NCI-H82 (cell line): ENCODE data around the gene DNAJB2.
"Not testable (repeated sequence)": the region's sequence is repeated elsewhere in the genome, so short reads cannot be mapped to it uniquely, and the experiment has no call there.

Experiments
- DNase-seq: peaks from one replicate; lab custom pipeline; 2025; lab: John Stamatoyannopoulos, UW

Gene DNAJB2

DNA sequence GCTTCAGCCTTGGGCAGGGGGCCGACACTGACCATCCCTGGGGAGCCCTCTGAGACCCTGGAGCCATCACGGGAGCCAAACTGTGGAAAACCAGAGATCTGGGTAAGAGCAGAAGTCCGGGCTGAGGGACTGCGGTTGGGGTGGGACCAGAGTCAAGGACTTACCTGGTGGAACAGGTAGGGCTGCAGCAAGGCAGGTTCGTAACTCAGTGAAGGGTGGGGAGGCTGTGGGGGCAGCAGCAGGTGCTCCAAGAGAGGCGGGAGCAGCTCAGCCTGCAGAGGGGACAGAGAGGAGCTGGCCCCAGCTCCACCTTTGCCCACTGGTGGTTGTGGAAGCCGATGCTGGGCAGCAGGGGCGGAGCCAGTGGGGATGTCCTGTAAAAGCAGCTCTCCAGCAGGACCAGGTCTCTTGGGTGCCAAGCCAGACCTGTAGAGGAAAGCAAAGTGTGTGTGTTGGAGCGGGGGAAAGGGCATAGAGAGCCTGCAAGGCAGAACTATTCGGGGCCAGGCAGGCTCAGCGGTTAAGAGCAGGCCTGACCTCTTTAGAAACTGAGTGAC lies 23.3 kb downstream of the DNAJB2 start:
- DNase-seq, result no peak

DNA sequence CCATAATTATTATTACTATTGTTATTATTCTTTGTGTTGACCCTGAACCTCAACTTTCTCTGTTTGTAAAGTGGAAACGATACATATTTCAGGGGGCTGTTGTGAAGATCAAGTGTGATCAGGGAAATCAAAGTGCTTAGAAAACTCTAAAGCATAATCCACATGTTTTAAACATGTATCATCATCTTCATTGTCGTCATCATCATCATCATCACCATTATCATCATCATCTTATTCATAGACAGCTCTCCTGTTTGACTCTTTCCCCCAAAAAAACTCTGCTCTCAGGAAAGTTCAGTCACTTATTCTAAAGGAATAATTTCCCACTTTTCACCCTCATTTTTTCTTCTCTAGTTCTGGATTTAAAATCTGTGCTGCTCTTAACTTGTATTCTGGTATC lies 25.1 kb downstream of the DNAJB2 start:
- no peak for DNase-seq

DNA sequence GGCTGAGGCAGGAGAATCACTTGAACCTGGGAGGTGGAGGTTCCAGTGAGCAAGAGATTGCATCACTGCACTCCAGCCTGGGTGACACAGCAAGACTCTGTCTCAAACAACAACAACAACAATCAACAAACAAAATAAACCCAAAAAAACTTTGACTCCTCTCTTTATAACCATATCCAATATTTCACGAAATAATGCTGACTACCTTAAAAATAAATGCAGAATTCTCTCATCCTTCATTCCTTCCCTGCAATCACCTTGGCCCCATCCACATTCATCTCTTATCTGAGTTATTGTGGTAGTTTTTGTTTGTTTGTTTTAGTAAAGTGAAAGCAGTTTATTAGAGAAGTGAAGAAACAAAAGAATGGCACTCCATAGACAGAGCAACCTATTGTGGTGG lies 26.9 kb downstream of the DNAJB2 start:
- DNase-seq, result no peak

DNA sequence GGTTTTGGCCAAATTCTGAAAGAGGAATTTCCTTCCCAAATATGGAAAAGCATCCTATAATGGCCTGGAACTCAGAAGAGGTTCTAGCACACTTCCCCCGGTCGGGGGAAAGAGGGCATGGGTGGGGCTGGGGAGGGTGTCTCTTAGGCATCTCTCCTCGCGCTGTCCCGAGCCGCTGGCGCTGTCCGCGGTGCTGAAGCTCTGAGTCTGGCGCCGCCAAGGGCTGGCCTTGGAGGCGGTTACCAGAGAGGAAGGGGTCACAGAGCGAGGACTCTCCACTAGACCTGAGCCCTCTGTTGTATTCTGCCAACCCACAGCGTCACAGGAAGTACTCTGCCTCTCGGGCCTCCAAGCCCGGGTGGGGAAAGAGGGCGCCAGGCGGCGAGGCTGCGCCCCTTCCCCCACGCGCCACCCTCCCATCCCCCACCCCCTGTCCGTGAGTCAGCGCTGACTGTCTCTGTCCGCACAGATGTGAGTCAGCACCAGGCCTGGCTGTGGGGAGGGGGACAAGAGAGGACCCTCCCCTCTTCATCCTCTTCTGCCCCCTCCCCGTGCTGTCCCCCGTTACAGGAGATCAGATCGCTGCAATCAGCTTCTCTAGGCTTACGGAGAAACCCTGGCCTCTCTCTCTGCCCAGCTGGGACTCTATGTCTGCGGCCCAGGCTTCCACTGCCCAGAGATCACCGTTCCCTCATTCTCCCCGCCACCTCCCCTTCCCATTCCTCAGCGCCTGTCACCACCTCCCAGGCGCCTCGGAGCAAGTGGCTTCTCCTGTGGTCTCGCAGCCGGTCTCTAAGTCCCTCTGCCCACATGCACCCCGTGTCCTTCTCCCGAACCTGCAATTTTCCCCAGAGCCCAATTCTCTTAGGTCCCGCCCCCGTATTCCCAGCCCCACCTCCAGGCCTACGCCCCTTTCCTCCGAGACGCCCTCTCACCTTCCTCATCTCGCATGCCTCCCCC lies 29.3 kb downstream of the DNAJB2 start:
- peak; percentile 86 for DNase-seq

DNA sequence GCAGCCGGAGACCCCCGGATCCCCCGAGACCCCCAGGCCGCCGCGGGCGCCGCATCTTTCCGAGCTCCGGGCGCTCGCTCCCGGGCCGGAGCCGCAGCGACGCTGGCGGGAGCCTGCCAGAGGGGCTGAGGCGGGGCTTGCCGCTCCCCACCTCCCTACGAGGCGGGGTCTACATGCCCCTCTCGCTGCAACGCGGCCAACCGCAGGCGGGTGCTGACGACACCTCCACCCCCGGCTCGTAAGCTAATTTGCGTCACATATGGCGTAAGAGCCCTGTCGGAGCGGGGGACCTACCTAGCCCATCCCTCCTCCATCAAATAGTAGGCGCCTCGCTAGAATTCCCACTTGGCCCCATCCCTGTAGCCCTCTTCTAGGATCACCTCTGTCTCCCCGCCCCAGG lies 30.1 kb downstream of the DNAJB2 start, which contains the start of gene PTPRN:
PTPRN (minus strand) TSS at position 124 of the 400 bp plus-strand sequence; CDS start at position 55, 69 bp downstream.
- DNase-seq, result peak; percentile 97

DNA sequence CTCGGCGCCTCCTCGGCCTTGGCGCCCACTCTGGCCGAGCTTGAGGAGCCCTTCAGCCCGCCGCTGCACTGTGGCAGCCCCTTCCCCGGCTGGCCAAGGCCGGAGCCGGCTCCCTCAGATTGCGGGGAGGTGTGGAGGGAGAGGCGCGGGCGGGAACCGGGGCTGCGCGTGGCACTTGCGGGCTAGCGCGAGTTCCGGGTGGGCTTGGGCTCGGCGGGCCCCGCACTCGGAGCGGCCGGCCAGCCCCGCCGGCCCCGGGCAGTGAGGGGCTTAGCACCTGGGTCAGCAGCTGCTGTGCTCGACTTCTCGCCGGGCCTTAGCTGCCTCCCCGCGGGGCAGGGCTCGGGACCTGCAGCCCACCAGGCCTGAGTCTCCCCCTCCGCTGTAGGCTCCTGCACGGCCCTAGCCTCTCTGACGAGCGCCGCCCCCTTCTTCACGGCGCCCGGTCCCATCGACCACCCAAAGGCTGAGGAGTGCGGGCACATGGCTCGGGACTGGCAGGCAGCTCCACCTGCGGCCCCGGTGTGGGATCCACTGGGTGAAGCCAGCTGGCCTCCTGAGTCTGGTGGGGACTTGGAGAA lies 33.6 kb downstream of the DNAJB2 start:
- DNase-seq, result not testable (repeated sequence)

DNA sequence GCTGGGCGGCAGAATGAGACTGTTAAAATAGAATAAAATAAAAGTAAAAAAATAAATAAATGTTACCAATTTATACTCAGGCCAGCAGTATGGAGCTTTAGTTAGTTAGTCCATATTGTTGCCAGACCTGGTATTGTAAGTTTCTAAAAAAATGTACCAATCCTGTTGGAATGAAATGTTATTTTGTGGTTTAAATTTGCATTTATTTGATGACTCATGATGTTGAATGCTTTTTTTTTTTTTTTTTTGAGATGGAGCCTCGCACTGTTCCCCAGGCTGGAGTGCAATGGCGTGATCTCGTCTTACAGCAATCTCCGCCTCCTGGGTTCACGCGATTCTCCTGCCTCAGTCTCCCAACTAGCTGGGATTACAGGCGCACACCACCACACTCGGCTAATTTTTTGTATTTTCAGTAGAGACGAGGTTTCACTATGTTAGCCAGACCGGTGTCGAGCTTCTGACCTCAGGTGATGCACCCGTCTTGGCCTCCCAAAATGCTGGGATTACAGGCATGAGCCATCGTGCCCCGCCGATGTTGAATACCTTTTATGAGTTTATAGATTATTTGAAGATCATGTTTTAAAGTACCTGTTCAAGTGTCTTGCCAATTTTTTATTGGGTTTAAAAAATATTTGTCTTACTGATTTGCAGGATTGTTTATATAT lies 35.8 kb downstream of the DNAJB2 start:
- no peak for DNase-seq

DNA sequence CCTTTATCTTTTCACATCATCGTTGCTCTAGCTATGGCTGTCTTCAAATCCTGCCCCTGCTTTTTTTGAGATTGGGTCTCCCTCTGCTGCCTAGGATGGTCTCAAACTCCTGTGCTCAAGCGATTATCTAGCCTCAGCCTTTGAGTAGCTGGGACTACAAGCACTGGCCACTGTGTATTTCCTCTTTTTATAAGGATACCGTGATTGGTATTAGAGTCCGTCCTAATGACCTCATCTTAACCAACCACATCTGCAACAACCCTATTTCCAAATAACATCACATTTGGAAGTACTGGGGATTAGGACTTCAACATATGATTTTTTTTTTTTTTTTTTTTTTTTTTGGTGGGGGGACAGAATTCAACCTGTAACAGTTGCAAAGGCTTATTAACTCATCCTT lies 44.3 kb downstream of the DNAJB2 start:
- no peak for DNase-seq

DNA sequence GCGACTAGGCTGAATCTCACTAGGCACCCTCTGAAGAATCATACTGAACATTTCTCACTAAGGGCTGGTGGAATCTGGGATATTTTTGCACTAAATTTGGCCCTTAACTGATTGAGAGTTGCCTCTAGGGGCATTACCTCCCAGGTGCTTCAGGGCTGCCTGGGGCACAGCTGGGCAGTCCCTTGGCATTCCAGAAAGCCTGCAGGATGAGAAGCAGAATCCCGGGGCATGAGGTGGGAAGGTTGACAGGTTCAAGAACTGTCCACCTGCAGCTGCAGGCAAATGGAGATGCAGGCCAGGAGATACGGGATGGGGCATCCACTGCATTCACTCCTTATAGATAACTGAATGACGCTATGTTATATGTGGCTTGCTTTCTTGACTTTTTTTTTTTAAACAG lies 46.0 kb downstream of the DNAJB2 start:
- DNase-seq, result no peak

DNA sequence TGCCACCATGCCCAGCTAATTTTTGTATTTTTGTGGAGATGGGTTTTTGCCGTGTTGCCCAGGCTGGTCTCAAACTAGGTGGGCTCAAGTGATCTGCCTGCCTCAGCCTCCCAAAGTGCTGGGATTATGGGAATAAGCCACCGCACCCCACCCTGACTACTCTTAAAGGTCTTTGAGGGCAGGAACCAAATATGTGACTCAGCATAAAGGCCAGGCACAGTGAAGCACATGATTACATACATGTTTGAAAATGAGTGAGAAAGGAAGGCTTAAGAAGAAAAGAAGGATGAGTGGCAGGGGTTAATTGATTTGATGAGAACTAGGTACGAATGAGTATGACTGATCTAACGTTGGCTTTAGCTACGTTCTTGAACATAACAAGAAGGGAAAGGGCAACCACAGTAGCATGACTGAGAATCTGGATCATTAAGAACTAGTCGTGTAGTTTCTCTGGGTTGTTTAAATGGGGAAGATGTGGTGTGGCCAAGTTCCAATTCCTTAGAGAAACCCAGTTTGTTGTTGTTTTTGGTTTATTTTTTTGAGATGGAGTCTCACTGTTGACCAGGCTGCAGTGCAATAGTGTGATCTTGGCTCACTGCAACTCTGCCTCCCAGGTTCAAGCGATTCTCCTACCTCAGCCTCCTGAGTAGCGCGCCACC lies 46.6 kb downstream of the DNAJB2 start:
- no peak for DNase-seq

DNA sequence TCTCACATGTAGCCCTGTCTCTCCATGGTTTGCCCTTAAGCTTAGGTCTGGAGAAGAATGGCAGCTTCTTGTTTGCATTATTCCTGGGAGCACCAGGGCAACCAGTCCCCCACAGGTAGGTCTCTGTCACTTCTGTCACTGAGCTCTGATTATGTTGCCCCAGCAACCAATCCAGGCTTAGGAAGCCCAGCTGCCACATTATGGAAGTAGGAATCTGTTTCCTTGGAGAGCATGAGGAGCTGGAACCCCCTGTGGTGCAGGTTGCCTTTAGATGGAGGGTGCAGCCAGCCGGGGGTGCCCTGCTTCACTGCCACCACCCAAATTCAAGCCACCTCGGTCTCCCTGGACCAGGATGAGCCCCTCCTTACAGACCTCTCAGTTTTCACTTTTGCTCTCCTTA lies 48.6 kb downstream of the DNAJB2 start:
- peak; percentile 97 for DNase-seq

DNA sequence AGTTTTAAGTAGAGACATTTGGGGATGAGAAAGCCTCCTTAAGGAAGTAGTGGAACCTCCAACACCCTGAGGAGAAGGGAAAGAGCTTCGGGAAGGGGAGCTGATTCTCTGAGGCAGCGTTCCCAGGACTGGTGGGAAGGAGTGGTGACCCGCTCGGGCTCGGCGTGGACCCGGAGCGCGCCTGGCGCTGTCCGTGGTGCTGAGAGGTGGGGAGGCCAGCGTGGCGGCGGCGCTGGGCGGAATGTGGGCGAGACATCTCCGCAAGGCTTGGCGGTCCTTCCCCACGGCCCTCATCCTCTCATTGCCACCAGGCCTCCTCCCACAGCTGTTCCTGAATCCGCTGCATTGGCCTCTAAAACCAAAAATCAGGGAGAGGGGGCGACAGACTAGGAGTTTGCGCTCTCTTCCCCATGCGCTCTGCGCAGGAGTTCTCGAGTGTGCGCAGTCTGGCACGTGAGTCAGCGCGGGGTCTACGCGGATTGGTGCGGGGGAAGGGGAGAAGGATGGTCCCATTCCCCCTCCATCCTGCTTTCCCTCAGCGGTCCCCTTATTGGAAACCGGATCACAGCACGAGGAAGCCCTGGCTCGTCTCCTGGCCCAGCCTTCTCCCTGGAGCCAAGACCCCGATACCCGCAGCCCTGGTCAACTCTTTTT lies 52.5 kb downstream of the DNAJB2 start:
- DNase-seq, result no peak

DNA sequence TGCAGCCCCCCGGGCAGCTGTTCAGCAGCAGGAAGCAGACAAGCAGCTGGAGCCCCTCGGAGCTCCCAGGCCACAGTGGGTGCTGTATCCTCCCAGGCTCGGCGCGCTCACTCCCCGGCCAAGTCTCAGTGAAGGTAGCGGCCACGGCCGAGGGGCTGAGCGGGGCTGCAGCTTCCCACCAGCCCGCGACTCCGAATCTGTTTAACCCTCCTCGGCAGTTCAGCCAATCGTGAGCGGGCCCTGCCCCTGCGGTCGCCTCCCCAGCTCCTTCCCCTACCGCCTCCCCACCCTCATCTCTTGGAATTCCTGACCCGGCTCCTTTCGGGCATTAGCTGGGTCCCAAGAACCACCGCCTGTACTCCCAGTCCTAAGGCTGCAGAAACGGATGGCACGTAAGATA lies 53.4 kb downstream of the DNAJB2 start, which contains the start of gene RESP18:
RESP18 (minus strand) TSS at position 203 of the 400 bp plus-strand sequence.
- DNase-seq, result no peak

DNA sequence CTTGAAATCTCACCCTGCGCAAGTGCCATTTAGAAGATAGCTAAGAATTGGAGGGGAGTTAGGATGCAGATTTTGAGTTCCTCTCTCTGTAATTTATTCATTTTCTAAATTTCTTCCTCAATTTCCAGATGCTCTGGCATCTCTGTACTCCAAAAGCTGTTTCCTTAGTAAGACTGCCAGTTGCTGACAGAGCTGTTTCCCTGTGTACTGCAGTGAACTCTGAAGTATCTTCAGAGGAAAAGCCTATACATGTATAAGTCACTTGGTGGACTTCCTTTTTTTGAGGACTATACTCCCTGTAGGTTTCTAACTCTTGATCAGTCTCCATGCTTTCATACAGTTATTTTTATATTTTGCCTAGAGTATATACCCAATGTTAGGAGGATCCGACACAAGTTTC lies 54.9 kb downstream of the DNAJB2 start:
- DNase-seq, result no peak

DNA sequence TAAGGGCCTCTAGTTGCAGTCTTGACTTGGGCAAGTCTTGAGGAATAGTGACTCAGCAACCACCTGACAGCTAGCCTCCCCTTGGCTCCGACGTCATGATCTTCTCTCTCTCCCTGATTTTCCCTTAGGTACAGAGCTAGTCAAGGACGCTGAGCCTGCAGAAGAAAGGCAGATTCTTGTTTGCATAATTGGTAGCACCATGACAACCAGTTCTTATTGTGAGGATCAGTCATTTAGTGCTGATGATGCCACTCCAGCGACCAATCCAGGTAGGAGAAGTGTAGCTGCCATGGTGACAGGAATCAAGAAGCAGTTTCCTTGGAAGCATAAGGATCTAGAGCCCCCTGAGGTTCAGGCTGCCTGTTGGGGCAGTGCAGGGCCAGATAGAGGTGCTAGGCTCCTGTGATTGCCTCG lies 56.2 kb downstream of the DNAJB2 start:
- DNase-seq, result no peak
